T-helper 17 cell (primary cell): ENCODE measurements around the gene PHLPP1. TPM values are rescaled to one million over a fixed set of nuclear protein-coding genes. Genes with fewer than 3 reads are reported as not detected.

Experiments used
- ATAC-seq: fragments of 150-1000 bp; cut with Tn5 transposase; 2 replicates; pipeline ENCODE4 v1.10.0; 2021; ENCODE audit warnings: mild to moderate bottlenecking, moderate library complexity
- DNase-seq, 3 donors: peaks; one replicate each; pipeline versions ENCODE4 v3.0.0 to v3.0.0-alpha.2; 2020 to 2021
- H3K9me3 ChIP-seq: one replicate; pipeline ENCODE4 v1.7.0; 2013; ENCODE audit warnings: low read length, mild to moderate bottlenecking; ENCODE audit not compliant: control insufficient read depth, poor library complexity, severe bottlenecking
- H3K27ac Mint-ChIP-seq: one replicate; pipeline ENCODE4 v1.8.0; 2022; ENCODE audit warnings: mild to moderate bottlenecking, moderate library complexity, mixed read lengths
- H3K27me3 Mint-ChIP-seq: one replicate; pipeline ENCODE4 v1.8.0; 2022; ENCODE audit warnings: mixed read lengths
- H3K36me3 Mint-ChIP-seq: one replicate; pipeline ENCODE4 v1.8.0; 2022; ENCODE audit warnings: low read depth, mixed read lengths
- H3K4me1 Mint-ChIP-seq: one replicate; pipeline ENCODE4 v1.8.0; 2022; ENCODE audit warnings: mild to moderate bottlenecking, mixed read lengths
- H3K4me3 Mint-ChIP-seq: one replicate; pipeline ENCODE4 v1.8.0; 2022; ENCODE audit warnings: mild to moderate bottlenecking, moderate library complexity, mixed read lengths
- total RNA-seq, 4 donors: library from RNA in 2 of 4; stranded (reverse) in 2 of 4; gene quantifications; one replicate each; pipeline ENCODE4 v1.2.3 and lab custom pipeline; 2022 to 2026

Gene PHLPP1
- total RNA-seq, 2 donors from 2014 or later, result 9.0 to 10.8 TPM

GRCh38 chr18:62710417-62710816 is 4.9 kb upstream of the PHLPP1 start:
- DNase-seq, result no peak
- H3K4me3 Mint-ChIP-seq, result no peak overlapping the region
- ATAC-seq, result no peak
- H3K27ac Mint-ChIP-seq, result no peak overlapping the region
- peaks cover 4% of the 10 kb centered on the region for H3K4me1 Mint-ChIP-seq
- no peaks in the 10 kb centered on the region for H3K36me3 Mint-ChIP-seq
- no peaks in the 10 kb centered on the region for H3K9me3 ChIP-seq
- H3K27me3 Mint-ChIP-seq, result no peaks in the 10 kb centered on the region

- H3K27ac Mint-ChIP-seq, result no peak overlapping the region
- no peaks in the 10 kb centered on the region for H3K36me3 Mint-ChIP-seq
- DNase-seq (no peak), ATAC-seq (no peak)
- peaks cover 4% of the 10 kb centered on the region for H3K4me1 Mint-ChIP-seq
- H3K9me3 ChIP-seq, result no peaks in the 10 kb centered on the region
- H3K27me3 Mint-ChIP-seq, result no peaks in the 10 kb centered on the region
- no peak overlapping the region for H3K4me3 Mint-ChIP-seq
These were observed 3.6 kb upstream of the PHLPP1 start for GRCh38 chr18:62711781-62712180.

- no peak for ATAC-seq
- H3K9me3 ChIP-seq, result no peaks in the 10 kb centered on the region
- Mint-ChIP-seq H3K36me3 (no peaks in the 10 kb centered on the region), H3K4me1 (peaks cover 12% of the 10 kb centered on the region), H3K27me3 (no peaks in the 10 kb centered on the region), H3K4me3 (no peak overlapping the region), H3K27ac (peak overlapping the region; percentile 83)
- DNase-seq, result no peak
These were observed 1.6 kb upstream of the PHLPP1 start for GRCh38 chr18:62713651-62714247.

GRCh38 chr18:62714671-62715435 is 488 bp upstream of the PHLPP1 start:
- ATAC-seq (peak; percentile 78), DNase-seq (peak; percentile 73 to 87 (median 85))
- H3K27ac Mint-ChIP-seq, result peak overlapping the region; percentile 94
- peak overlapping the region; percentile 90 for H3K4me3 Mint-ChIP-seq
- no peaks in the 10 kb centered on the region for H3K36me3 Mint-ChIP-seq
- H3K9me3 ChIP-seq, result no peaks in the 10 kb centered on the region
- H3K27me3 Mint-ChIP-seq, result no peaks in the 10 kb centered on the region
- H3K4me1 Mint-ChIP-seq, result peaks cover 20% of the 10 kb centered on the region

- Mint-ChIP-seq H3K36me3 (no peaks in the 10 kb centered on the region), H3K4me3 (peak overlapping the region; percentile 90), H3K4me1 (peaks cover 20% of the 10 kb centered on the region), H3K27ac (no peak overlapping the region), H3K27me3 (no peaks in the 10 kb centered on the region)
- peak; percentile 30 for ATAC-seq
- peak; percentile 38 to 42 (median 41) for DNase-seq
- no peaks in the 10 kb centered on the region for H3K9me3 ChIP-seq
These were observed 646 bp downstream of the PHLPP1 start for GRCh38 chr18:62715759-62716615.

GRCh38 chr18:62716619-62717168 is 1.4 kb downstream of the PHLPP1 start:
- no peak overlapping the region for H3K27ac Mint-ChIP-seq
- H3K4me1 Mint-ChIP-seq, result peaks cover 20% of the 10 kb centered on the region
- peak overlapping the region; percentile 89 for H3K4me3 Mint-ChIP-seq
- H3K27me3 Mint-ChIP-seq, result no peaks in the 10 kb centered on the region
- no peaks in the 10 kb centered on the region for H3K36me3 Mint-ChIP-seq
- no peaks in the 10 kb centered on the region for H3K9me3 ChIP-seq
- ATAC-seq (peak; percentile 14), DNase-seq (peak; percentile 31 to 52 (median 45))

- Mint-ChIP-seq H3K4me3 (peak overlapping the region; percentile 89), H3K27ac (peak overlapping the region; percentile 51), H3K36me3 (no peaks in the 10 kb centered on the region), H3K27me3 (no peaks in the 10 kb centered on the region), H3K4me1 (peaks cover 20% of the 10 kb centered on the region)
- no peaks in the 10 kb centered on the region for H3K9me3 ChIP-seq
- peak; percentile 3 for ATAC-seq
- peak in 2 of 3 donors; percentile 21 to 26 for DNase-seq
These were observed 2.0 kb downstream of the PHLPP1 start for GRCh38 chr18:62717169-62717924.

GRCh38 chr18:62717925-62718800 is 2.8 kb downstream of the PHLPP1 start:
- Mint-ChIP-seq H3K27ac (peak overlapping the region; percentile 51), H3K4me3 (peak overlapping the region; percentile 89)

GRCh38 chr18:62720048-62720447 is 4.7 kb downstream of the PHLPP1 start:
- no peak for ATAC-seq
- H3K27ac Mint-ChIP-seq, result no peak overlapping the region
- no peaks in the 10 kb centered on the region for H3K27me3 Mint-ChIP-seq
- no peak for DNase-seq
- no peaks in the 10 kb centered on the region for H3K36me3 Mint-ChIP-seq
- H3K9me3 ChIP-seq, result no peaks in the 10 kb centered on the region
- no peak overlapping the region for H3K4me3 Mint-ChIP-seq
- H3K4me1 Mint-ChIP-seq, result peaks cover 18% of the 10 kb centered on the region

More at GRCh38 chr18:62717925-62718800, 2.8 kb downstream of the PHLPP1 start:
- Mint-ChIP-seq H3K4me1 (peaks cover 20% of the 10 kb centered on the region), H3K27me3 (no peaks in the 10 kb centered on the region), H3K36me3 (no peaks in the 10 kb centered on the region)
- ATAC-seq (no peak), DNase-seq (no peak)
- H3K9me3 ChIP-seq, result no peaks in the 10 kb centered on the region

- Mint-ChIP-seq H3K36me3 (no peaks in the 10 kb centered on the region), H3K4me1 (peaks cover 18% of the 10 kb centered on the region), H3K4me3 (no peak overlapping the region), H3K27ac (no peak overlapping the region), H3K27me3 (no peaks in the 10 kb centered on the region)
- H3K9me3 ChIP-seq, result no peaks in the 10 kb centered on the region
- DNase-seq (no peak), ATAC-seq (no peak)
These were observed 5.6 kb downstream of the PHLPP1 start for GRCh38 chr18:62720766-62721613.
